GM19351 (cell line): ENCODE results near the gene CFAP54.

ENCODE experiments used
- ATAC-seq: cut with Tn5 transposase; IDR thresholded peaks from one replicate; pipeline ENCODE4 v1.9.1; 2021; ENCODE audit warnings: mild to moderate bottlenecking, moderate library complexity; ENCODE audit not compliant: unreplicated experiment

CFAP54 gene

GRCh38 chr12:96814200-96814599 is 324.8 kb downstream of the CFAP54 start:
- no peak for ATAC-seq

DNA sequence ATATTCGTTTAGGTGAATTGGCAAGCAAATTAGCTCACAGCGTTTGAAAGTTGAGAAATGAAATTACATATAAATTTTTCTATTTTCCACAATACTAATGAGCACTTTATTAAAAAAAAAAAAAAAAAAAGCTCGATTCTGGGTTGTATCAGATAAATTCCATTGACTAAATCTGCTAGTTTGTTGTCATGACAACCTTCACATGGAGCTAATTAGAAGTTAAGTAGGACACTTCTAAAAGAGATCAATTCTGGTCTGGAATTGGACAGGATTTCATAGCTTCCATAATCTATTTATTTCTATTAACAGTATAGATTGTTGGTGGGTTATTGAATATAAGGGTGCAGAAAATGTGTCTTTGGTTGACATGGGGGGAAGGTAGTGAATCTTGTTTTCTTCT is 332.2 kb downstream of the CFAP54 start:
- no peak for ATAC-seq

DNA sequence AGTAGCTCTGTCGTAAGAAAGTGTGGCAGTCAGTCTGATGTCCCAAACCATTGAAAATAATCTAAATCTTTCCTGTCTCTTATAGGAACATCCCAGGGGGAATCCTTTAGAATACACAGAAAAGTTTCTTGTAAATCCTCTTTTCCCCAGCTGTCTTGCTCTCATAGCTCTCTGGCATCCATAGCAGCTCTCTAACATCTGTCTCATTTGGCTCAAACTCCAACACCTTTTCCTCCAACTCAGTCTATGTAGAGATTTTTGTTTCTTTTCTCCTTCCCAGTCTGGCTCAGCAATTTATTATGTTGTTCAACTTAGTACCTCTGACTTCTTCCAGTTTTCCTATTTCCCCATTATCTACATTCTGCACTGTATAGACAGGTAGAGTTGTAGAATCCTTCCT is 333.3 kb downstream of the CFAP54 start:
- no peak for ATAC-seq

DNA sequence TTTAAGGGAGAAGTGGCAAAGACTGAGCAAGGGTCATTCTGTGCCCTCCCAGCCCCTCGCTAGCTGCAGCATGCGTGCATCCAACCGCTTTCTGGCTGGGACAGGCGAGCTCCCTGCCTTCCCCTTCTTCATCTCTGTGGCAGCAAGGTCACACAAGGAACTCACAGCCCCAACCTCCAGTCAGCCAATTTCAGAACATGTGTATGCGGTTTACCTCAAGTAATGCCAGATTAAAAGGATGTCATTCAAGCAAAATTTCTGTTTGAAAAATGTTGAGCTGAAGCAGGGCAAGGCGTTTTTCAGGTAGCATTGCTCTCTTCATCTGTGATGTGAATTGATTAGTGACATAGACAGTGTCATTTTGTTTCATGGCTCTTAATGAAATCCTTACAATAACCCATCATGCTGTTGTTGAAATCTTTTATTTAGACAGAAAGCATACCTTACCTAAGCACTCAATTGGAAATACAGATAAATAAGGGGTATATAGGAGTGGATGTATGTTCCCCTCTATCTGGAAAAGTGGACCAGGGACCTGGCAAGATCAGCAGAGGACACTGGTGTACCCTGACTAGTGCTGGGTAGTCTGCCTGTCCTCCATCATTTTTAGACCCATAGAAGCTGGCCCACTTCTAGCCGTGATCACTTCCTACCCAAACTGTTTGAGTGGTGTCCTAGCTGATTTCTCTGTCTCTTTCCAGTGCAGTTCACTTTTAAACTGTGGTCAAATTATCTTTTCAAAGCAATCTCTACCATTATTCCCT is 334.9 kb downstream of the CFAP54 start:
- ATAC-seq, result no peak

DNA sequence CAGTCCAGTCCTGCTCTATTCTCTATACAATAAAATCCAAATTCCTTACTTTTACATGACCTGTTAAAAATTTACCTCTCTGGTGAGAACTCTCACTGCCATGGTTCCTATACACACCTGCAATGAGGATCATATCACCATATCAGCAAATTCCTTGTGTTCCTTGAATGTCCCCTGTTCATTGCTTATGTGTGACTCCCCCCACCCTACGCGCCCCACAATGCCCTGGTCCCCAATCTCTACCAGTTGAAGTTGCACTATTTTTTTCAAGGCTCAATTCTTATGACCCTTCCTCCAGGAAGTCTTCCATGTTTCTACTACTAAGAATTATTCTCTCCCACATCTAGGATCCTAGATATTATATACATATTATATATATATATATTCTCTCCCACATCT is 335.5 kb downstream of the CFAP54 start:
- no peak for ATAC-seq

DNA sequence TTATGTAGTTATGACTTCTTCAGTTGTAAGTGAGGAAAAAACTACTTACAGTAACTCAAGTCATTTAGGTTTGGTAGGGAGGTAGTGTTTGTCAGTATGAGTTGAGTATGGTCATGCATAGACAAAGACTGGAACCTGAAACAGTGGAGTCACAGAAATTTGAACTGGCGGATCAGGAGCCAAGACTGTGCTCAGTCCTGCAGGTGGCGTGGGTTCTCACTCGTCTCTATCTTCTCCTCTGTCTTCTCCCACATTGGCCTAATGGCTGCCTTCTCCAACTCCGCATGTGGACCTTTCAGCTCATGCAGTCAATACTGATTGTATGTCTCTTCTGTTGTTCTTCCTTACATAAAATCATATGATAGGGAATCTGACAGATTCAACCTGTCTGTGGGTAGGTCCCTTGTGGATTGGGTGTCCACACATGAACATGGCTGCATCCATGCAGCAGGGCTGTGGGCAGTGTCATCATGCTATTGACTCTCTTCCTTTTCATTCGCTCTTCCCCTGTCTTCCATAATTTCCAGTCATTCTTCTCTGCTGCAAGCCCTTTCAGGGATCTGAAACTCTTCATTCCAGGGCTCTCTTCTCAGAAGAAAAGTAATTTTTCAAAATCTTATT is 338.9 kb downstream of the CFAP54 start:
- no peak for ATAC-seq

GRCh38 chr12:96829354-96829753 is 340.0 kb downstream of the CFAP54 start:
- no peak for ATAC-seq

- no peak for ATAC-seq
These were observed 342.0 kb downstream of the CFAP54 start for GRCh38 chr12:96831346-96831745.

GRCh38 chr12:96846293-96846692 is 356.9 kb downstream of the CFAP54 start:
- no peak for ATAC-seq

GRCh38 chr12:96850676-96851075 is 361.3 kb downstream of the CFAP54 start:
- ATAC-seq, result no peak

DNA sequence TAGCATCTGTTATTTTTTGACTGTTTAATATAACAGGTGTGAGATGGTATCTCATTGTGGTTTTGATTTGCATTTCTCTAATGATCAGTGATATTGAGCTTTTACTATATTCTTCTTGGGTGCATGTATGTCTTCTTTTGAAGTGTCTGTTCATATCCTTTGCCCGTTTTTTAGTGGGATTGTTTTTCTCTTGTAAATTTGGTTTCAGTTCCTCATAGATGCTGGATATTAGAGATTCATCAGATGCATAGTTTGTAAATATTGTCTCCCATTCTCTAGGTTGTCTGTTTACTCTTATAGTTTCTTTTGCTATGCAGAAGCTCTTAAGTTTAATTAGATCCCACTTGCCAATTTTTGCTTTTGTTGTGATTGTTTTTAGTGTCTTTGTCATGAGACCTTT is 368.8 kb downstream of the CFAP54 start:
- ATAC-seq, result no peak

DNA sequence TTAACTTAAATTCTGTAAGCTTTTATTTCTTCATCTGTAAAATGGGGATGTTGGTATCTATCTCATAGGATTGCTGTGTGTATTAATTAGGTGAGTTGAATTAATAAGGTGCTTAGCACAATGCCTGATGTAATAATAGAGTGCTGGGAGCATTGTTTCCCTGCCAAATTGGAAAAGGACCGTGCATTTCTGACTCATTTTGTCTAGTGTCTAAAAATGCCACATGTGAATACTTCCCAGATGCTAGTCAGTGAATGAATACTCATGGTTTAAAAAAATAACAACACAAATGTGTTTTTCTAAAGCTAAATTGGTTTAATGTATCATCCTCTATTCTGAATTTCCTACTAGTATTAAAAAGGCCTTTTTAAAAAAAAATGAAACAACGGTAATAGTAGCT is 372.3 kb downstream of the CFAP54 start:
- no peak for ATAC-seq

GRCh38 chr12:96862326-96862725 is 372.9 kb downstream of the CFAP54 start:
- ATAC-seq, result no peak

GRCh38 chr12:96864335-96864734 is 375.0 kb downstream of the CFAP54 start:
- no peak for ATAC-seq

GRCh38 chr12:96866801-96867590 is 377.6 kb downstream of the CFAP54 start:
- no peak for ATAC-seq

DNA sequence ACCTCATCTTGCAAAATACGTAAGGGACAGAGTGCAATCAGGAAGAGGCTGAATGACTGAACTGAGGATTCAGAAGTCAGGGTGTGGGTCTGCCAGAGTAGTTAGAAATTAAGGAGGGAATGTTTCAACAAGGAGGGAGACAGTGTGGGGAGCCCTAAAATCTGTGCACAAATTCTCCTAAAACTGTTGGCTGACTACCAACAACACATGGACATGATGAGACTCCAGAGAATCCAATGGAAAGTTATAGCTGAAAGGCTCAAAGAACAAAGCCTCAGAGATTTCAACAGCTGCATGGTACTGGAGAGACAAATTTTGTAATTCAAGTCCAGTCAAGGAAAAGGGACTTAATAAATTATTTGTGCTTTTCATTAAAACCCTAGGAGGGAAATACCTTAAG is 381.6 kb downstream of the CFAP54 start:
- no peak for ATAC-seq

GRCh38 chr12:96872961-96873360 is 383.6 kb downstream of the CFAP54 start:
- ATAC-seq, result no peak

- ATAC-seq, result no peak
These were observed 384.8 kb downstream of the CFAP54 start for GRCh38 chr12:96874211-96874610.

- ATAC-seq, result no peak
These were observed 387.6 kb downstream of the CFAP54 start for GRCh38 chr12:96876966-96877365.

DNA sequence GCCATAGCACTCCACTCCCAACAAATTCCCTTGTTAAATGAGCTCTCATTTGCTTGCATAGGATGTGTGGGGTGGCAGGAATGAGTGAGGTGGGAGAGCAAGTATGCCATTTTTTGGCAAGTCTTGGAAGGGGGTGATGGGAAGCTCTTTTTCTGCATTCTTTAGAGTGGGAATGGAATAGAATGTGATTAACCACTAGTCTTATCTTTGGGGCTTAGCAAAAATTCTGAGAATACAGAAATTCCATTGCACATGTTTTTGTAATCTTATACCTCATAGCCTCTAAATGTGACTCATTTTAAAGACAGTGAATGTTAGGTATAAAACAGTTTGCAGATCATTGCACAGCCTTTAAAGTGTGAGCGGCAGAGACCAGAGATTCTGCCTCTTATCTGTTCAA is 389.3 kb downstream of the CFAP54 start:
- ATAC-seq, result no peak

- no peak for ATAC-seq
These were observed 389.9 kb downstream of the CFAP54 start for GRCh38 chr12:96879301-96879700.

- no peak for ATAC-seq
These were observed 390.8 kb downstream of the CFAP54 start for GRCh38 chr12:96880220-96880619.
